ENCODE measurements around the gene CMSS1.
A peak's percentile ranks its signal among the peaks of the same experiment; 100 is the strongest.

Gene CMSS1

DNA sequence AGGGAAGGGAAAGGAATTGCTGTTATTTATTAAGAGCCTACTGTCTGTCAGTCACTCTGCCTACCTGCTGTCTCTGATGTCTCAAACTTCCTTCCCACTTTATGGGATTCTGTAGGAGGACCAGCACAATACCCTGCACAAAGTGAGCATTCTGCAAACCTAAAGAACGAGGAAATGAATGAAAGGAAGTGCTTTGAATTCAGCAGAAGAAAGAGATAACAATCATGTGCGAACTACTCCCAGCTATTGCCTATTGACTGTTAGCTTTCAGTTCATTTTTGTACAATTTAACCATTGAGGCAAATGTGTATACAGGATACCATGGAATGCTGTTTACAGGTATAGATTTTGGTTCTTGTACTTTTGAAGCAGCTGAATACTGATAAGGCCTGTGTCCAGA, 66.8 kb downstream of the CMSS1 start:
- Histone ChIP-seq H3K27ac (no peak overlapping the region), H3K36me3 (replicated peaks) (no peaks in the 10 kb centered on the region), H3K27me3 (replicated peaks) (no peaks in the 10 kb centered on the region), H3K4me3 (ENCODE audit: low read depth, low read length) (no peak overlapping the region)
- TF ChIP-seq CTCF (IDR thresholded peaks at IDR 0.05; ENCODE audit: low read depth, low read length, missing control alignments) = no peak
- in situ Hi-C loops (cut with HindIII; ENCODE audit: low pct_ligation_motif_present, low sequenced_read_pairs) = no loop called here
- DNase-seq = no peak

DNA sequence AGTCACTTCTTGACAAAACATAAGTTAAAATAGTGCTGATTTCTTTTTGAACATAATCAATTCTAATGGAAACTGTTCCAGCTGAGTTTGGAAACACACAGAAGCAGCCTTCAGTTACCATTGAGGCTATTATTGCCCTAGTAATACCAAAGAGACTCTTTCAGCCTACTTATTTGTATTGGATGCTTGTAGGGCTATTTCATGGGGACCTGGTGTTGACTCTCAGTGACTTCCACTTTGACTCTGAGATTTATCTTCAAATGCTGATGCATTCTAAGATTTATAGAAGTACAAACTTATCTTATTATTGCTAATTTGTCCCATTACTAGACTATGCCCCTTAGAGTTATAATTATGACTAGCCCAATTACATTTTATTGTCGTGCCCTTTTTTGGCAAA, 67.4 kb downstream of the CMSS1 start:
- H3K4me3 ChIP-seq (ENCODE audit: low read depth, low read length) = no peak overlapping the region
- no peak for TF ChIP-seq CTCF (IDR thresholded peaks at IDR 0.05; ENCODE audit: low read depth, low read length, missing control alignments)
- H3K27me3 ChIP-seq (replicated peaks) = no peaks in the 10 kb centered on the region
- no peak for DNase-seq
- H3K36me3 ChIP-seq (replicated peaks) = no peaks in the 10 kb centered on the region
- in situ Hi-C loops (cut with HindIII; ENCODE audit: low pct_ligation_motif_present, low sequenced_read_pairs) = no loop called here
- no peak overlapping the region for H3K27ac ChIP-seq

GRCh38 chr3:99885851-99886250, 68.2 kb downstream of the CMSS1 start:
- in situ Hi-C loops (cut with HindIII; ENCODE audit: low pct_ligation_motif_present, low sequenced_read_pairs) = no loop called here
- no peak for TF ChIP-seq CTCF (IDR thresholded peaks at IDR 0.05; ENCODE audit: low read depth, low read length, missing control alignments)
- H3K27me3 ChIP-seq (replicated peaks) = no peaks in the 10 kb centered on the region
- no peak overlapping the region for H3K27ac ChIP-seq
- H3K4me3 ChIP-seq (ENCODE audit: low read depth, low read length) = no peak overlapping the region
- no peak for DNase-seq
- H3K36me3 ChIP-seq (replicated peaks) = no peaks in the 10 kb centered on the region

DNA sequence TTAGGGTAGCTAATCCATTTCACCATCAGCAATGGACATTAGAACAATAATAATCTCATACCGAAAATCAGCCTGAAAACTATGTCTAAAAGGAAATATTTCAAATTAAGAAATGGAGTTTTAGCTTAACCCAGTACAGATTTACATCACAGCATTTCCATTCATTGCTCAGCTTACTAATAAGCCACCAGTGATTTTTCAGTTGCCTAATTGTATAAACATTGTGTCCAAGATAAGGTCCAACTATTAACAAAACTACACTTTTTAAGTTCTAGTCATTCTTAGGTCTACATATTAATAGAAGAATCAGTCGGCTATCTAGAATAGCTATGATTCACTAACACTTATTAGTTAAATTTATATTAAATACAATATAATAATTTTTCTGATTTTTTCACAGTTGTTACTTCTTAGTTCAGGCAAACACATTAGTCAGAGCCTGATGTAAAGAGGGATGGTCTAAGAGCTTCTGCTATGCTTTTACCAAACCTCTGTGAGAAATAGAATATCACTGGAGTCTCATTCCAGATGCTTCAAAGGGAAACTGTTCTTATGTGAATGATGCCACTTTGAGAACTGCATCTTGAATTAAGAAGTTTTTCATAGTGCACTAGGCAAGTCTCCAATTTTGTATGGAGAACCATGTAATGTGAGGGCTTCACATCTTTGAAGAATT, 74.1 kb downstream of the CMSS1 start:
- no peaks in the 10 kb centered on the region for H3K36me3 ChIP-seq (replicated peaks)
- H3K4me3 ChIP-seq (ENCODE audit: low read depth, low read length) = no peak overlapping the region
- no peaks in the 10 kb centered on the region for H3K27me3 ChIP-seq (replicated peaks)
- no peak overlapping the region for H3K27ac ChIP-seq
- DNase-seq = no peak
- TF ChIP-seq CTCF (IDR thresholded peaks at IDR 0.05; ENCODE audit: low read depth, low read length, missing control alignments) = no peak
- in situ Hi-C loops (cut with HindIII; ENCODE audit: low pct_ligation_motif_present, low sequenced_read_pairs) = no loop called here

- DNase-seq = no peak
- no peaks in the 10 kb centered on the region for H3K36me3 ChIP-seq (replicated peaks)
- in situ Hi-C loops (cut with HindIII; ENCODE audit: low pct_ligation_motif_present, low sequenced_read_pairs) = no loop called here
- no peak for TF ChIP-seq CTCF (IDR thresholded peaks at IDR 0.05; ENCODE audit: low read depth, low read length, missing control alignments)
- H3K27me3 ChIP-seq (replicated peaks) = no peaks in the 10 kb centered on the region
- H3K27ac ChIP-seq = no peak overlapping the region
- H3K4me3 ChIP-seq (ENCODE audit: low read depth, low read length) = no peak overlapping the region
These were observed 74.7 kb downstream of the CMSS1 start for GRCh38 chr3:99892332-99892731.

- Histone ChIP-seq H3K4me3 (ENCODE audit: low read depth, low read length) (no peak overlapping the region), H3K27ac (peak overlapping the region; percentile 74), H3K36me3 (replicated peaks) (no peaks in the 10 kb centered on the region), H3K27me3 (replicated peaks) (no peaks in the 10 kb centered on the region)
- TF ChIP-seq CTCF (IDR thresholded peaks at IDR 0.05; ENCODE audit: low read depth, low read length, missing control alignments) = no peak
- DNase-seq = no peak
- in situ Hi-C loops (cut with HindIII; ENCODE audit: low pct_ligation_motif_present, low sequenced_read_pairs) = no loop called here
These were observed 77.6 kb downstream of the CMSS1 start for GRCh38 chr3:99895131-99895696.

Data from brain microvascular endothelial cell (primary cell).